DND-41 (cell line): ENCODE data around the gene FIG4.

Experiments used
- ATAC-seq: fragments of 200-7000 bp; cut with Tn5 transposase; 3 replicates; pipeline ENCODE4 v1.9.1; 2021; ENCODE audit warnings: low read depth; ENCODE audit not compliant: insufficient read depth
- DNase-seq: peaks from one replicate; pipeline ENCODE4 v3.0.0-alpha.2; 2020
- H2AFZ ChIP-seq: 2 replicates; pipeline ENCODE4 v1.6.0; 2012; ENCODE audit warnings: low read depth, low read length
- H3K27ac ChIP-seq: 2 replicates; pipeline ENCODE4 v1.5.1; 2012; ENCODE audit warnings: low read length, inconsistent platforms
- H3K27me3 ChIP-seq: fragments of 200-600 bp; sonication (generic); 2 replicates; pipeline ENCODE4 v1.6.0; 2012; ENCODE audit warnings: low read length, mild to moderate bottlenecking, inconsistent platforms; ENCODE audit not compliant: insufficient read depth, poor library complexity
- H3K36me3 ChIP-seq: 2 replicates; pipeline ENCODE4 v1.5.1; 2012; ENCODE audit warnings: low read length, inconsistent platforms; ENCODE audit not compliant: insufficient read depth
- H3K4me1 ChIP-seq: 2 replicates; pipeline ENCODE4 v1.5.1; 2012; ENCODE audit warnings: mild to moderate bottlenecking, low read length; ENCODE audit not compliant: insufficient read depth
- H3K4me2 ChIP-seq: 2 replicates; pipeline ENCODE4 v1.6.0; 2012; ENCODE audit warnings: mild to moderate bottlenecking, moderate library complexity, low read length, inconsistent platforms; ENCODE audit not compliant: insufficient read depth
- H3K4me3 ChIP-seq, 2 experiments: fragments of 200-600 bp in 1 of 2; shearing (Covaris generic) in 1 of 2; 2 replicates each; pipeline ENCODE4 v1.5.1; 2012 to 2016; ENCODE audit warnings: inconsistent platforms in 2 of 2, low read length in 2 of 2, mild to moderate bottlenecking in 2 of 2, low read depth in 1 of 2, moderate library complexity in 1 of 2
- H3K79me2 ChIP-seq: 2 replicates; pipeline ENCODE4 v1.6.0; 2012; ENCODE audit warnings: low read length, inconsistent platforms; ENCODE audit not compliant: insufficient read depth
- H3K9ac ChIP-seq: 2 replicates; pipeline ENCODE4 v1.6.0; 2012; ENCODE audit warnings: low read depth, mild to moderate bottlenecking, inconsistent platforms, low read length, moderate library complexity
- H3K9me3 ChIP-seq: 2 replicates; pipeline ENCODE4 v1.5.1; 2012; ENCODE audit warnings: low read length, moderate library complexity, mild to moderate bottlenecking, inconsistent platforms; ENCODE audit not compliant: insufficient read depth, severe bottlenecking
- H4K20me1 ChIP-seq: 2 replicates; pipeline ENCODE4 v1.6.0; 2012; ENCODE audit warnings: low read length; ENCODE audit not compliant: insufficient read depth
- EZH2 ChIP-seq: IDR thresholded peaks from 3 replicates; pipeline ENCODE4 v1.6.1; 2012; ENCODE audit warnings: borderline replicate concordance, low read depth, mild to moderate bottlenecking, moderate library complexity, low read length, inconsistent platforms; ENCODE audit not compliant: severe bottlenecking
- TF ChIP-seq, protein P1 (sequence below): IDR thresholded peaks from 2 replicates; pipeline ENCODE4 v1.5.1; 2012; ENCODE audit warnings: borderline replicate concordance, low read length, moderate library complexity, mild to moderate bottlenecking; ENCODE audit not compliant: poor library complexity, severe bottlenecking; ENCODE audit errors: extremely low read depth

The FIG4 gene

DNA sequence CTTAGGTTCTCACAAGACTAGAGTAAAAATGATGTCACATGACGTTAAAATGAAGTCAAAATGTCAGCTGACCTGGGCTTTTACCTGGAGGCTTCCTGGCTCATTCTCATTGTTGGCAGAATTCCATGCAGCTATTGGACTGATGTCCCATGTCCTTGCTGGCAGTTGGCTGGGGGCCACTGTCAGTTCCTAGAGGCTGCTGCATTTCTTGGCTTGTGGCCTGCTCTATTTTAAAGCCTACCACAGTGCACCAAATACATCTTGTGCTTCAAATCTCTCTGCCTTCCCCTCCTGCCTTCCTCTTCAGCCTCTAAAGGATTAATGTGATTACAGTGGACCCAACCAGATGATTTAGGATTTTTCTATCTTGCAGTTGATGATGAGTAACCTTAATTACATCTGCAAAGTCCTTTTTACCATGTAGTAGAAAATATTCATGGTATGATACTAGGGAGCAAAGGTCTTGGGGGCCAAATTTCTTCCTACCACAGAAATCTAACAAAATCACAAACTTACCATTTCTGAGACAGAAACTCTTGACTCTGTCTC lies 81.9 kb downstream of the FIG4 start:
- Histone ChIP-seq H3K9ac (no peak overlapping the region), H3K4me2 (no peak overlapping the region), H3K4me1 (no peaks in the 10 kb centered on the region), H3K4me3 (no peak overlapping the region), H3K27me3 (no peaks in the 10 kb centered on the region), H2AFZ (no peak overlapping the region), H3K9me3 (no peaks in the 10 kb centered on the region), H4K20me1 (no peaks in the 10 kb centered on the region), H3K79me2 (no peaks in the 10 kb centered on the region), H3K36me3 (no peaks in the 10 kb centered on the region; the same call in 1 of the 2 replicates), H3K27ac (no peak overlapping the region)
- DNase-seq, result no peak
- no peak for TF ChIP-seq EZH2
- TF ChIP-seq, protein P1, sequence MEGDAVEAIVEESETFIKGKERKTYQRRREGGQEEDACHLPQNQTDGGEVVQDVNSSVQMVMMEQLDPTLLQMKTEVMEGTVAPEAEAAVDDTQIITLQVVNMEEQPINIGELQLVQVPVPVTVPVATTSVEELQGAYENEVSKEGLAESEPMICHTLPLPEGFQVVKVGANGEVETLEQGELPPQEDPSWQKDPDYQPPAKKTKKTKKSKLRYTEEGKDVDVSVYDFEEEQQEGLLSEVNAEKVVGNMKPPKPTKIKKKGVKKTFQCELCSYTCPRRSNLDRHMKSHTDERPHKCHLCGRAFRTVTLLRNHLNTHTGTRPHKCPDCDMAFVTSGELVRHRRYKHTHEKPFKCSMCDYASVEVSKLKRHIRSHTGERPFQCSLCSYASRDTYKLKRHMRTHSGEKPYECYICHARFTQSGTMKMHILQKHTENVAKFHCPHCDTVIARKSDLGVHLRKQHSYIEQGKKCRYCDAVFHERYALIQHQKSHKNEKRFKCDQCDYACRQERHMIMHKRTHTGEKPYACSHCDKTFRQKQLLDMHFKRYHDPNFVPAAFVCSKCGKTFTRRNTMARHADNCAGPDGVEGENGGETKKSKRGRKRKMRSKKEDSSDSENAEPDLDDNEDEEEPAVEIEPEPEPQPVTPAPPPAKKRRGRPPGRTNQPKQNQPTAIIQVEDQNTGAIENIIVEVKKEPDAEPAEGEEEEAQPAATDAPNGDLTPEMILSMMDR, result no peak
- no peak for ATAC-seq

DNA sequence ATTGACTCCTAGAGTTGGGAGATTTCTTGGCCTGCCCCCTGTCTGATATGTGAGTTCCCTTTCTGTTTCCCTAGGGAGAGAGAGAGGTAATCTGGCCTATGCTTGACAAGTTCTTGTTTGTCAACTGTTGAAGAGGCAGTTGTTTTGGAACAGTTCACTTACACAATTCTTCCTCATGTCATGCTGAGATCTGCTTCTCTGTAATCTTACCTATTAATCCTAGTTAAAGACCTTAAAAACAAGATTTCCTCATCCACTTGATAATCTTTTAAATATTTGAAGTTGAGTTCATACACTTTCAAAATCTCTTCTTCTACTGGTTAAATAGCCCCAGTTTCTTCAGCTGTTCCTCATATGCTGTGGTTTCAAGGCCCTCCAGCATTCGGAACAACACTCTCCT lies 89.9 kb downstream of the FIG4 start:
- ATAC-seq (no peak), DNase-seq (no peak)
- Histone ChIP-seq H3K9ac (no peak overlapping the region), H3K9me3 (no peaks in the 10 kb centered on the region), H4K20me1 (no peaks in the 10 kb centered on the region), H3K27ac (no peak overlapping the region), H2AFZ (no peak overlapping the region), H3K4me2 (no peak overlapping the region), H3K79me2 (no peaks in the 10 kb centered on the region), H3K27me3 (no peaks in the 10 kb centered on the region), H3K4me3 (no peak overlapping the region), H3K36me3 (no peaks in the 10 kb centered on the region), H3K4me1 (no peaks in the 10 kb centered on the region)
- TF ChIP-seq, protein P1, result no peak
- TF ChIP-seq EZH2, result no peak

DNA sequence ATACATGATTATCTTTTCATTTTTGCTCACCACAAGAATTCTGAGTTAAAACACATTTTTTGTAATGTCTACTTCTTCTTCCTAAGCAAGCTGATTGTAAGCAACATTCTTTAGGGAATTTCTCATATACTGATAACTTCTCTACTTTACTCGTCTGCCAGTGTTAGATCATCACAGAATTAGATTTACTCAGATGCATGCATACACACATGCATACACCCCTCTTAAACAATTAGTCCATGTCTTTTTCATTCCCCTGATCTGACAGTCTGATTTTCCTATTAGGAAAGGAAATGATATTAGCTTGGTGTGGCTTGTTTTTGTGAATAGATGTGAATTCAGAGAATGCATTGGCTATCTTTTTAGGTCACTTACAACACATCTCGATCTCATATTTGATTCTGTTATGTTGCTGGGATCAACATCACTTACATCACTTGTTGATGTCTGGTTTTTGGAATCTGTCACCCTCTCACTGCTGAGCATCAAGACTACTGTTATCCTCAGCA lies 91.4 kb downstream of the FIG4 start:
- H4K20me1 ChIP-seq, result no peaks in the 10 kb centered on the region
- no peak overlapping the region for H3K4me3 ChIP-seq
- H3K27me3 ChIP-seq, result no peaks in the 10 kb centered on the region
- H3K9ac ChIP-seq, result no peak overlapping the region
- H3K27ac ChIP-seq, result no peak overlapping the region
- no peaks in the 10 kb centered on the region for H3K9me3 ChIP-seq
- no peak for TF ChIP-seq EZH2
- ATAC-seq (no peak), DNase-seq (no peak)
- no peaks in the 10 kb centered on the region for H3K36me3 ChIP-seq
- H3K4me2 ChIP-seq, result no peak overlapping the region
- no peaks in the 10 kb centered on the region for H3K4me1 ChIP-seq
- no peak overlapping the region for H2AFZ ChIP-seq
- no peaks in the 10 kb centered on the region for H3K79me2 ChIP-seq

DNA sequence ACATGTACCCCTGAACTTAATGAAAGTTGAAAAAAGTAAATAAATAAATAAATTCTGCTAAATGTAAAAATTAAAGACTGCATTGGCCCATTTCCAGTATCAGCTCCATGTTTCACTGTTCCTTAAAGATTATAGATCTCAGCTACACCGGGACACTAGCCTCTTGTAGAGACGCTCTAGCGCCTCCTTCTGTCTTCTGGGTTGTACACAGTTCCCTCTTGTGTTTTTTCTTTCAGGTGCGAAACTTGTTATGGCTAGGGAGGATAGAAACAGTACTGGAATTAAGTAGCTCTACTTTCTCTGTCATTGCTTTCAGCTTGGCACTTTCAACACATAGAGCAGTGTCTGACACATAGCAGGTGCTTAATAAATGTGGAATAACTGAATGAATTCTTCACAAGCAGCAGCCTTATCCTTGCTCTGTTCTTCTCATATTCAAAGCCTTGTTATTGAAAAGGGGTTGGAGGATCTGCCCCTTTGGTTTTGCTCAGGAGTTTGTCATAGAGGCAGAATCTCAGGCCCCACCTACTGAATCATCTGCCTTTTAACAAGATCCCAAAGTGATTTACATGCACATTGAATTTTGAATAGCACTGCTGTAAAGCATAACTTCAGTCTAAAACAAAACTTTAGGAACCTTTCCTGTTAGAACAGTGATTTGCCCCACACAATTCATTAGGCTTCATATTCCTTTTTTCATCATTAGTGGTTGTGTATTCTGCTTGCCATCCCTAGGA lies 92.3 kb downstream of the FIG4 start:
- no peak overlapping the region for H3K9ac ChIP-seq
- H4K20me1 ChIP-seq, result no peaks in the 10 kb centered on the region
- no peaks in the 10 kb centered on the region for H3K27me3 ChIP-seq
- DNase-seq (no peak), ATAC-seq (no peak)
- H3K4me2 ChIP-seq, result no peak overlapping the region
- H3K4me1 ChIP-seq, result no peaks in the 10 kb centered on the region
- no peak overlapping the region for H3K27ac ChIP-seq
- no peak for TF ChIP-seq EZH2
- TF ChIP-seq, protein P1, result peak; percentile 46
- no peaks in the 10 kb centered on the region for H3K9me3 ChIP-seq
- no peak overlapping the region for H2AFZ ChIP-seq
- no peaks in the 10 kb centered on the region for H3K79me2 ChIP-seq
- H3K4me3 ChIP-seq, result no peak overlapping the region
- no peaks in the 10 kb centered on the region for H3K36me3 ChIP-seq
